ENCODE data around the gene ANKRD36B.
"Not testable (repeated sequence)": the region's sequence is repeated elsewhere in the genome, so short reads cannot be mapped to it uniquely, and the experiment has no call there.

The ANKRD36B gene

DNA sequence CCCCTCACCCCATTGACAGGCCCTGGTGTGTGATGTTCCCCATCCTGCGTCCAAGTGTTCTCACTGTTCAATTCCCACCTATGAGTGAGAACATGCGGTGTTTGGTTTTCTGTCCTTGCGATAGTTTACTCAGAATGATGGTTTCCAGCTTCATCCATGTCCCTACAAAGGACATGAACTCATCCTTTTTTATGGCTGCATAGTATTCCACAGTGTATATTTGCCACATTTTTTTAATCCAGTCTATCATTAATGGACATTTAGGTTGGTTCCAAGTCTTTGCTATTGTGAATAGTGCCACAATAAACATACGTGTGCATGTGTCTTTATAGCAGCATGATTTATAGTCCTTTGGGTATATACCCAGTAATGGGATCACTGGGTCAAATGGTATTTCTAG, 6.5 kb upstream of the ANKRD36B start:
- H3K36me3 ChIP-seq, H4K20me1 ChIP-seq, H3K27ac ChIP-seq, H3K4me2 ChIP-seq, H3K9me3 ChIP-seq, H3K4me1 ChIP-seq, H3K9ac ChIP-seq, H3K27me3 ChIP-seq, H3K4me3 ChIP-seq: not testable (repeated sequence)

DNA sequence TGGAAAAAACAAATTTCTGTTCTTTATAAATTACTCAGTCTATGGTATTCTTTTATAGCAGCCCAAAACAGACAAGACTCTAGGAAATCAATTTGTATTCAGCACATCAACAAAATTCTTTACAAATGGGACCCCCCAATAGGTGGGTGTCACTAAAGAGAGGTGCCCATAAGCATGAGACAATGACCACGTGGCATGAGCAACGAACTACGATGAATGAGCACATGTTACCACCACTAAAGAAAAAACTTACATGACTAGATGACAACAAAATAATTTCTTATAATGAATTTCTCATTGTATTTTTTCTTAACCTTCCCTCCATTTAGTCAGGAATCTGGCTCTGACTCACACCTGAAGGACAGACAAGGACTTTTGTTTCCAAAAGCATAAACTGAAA, 3.8 kb upstream of the ANKRD36B start:
- not testable (repeated sequence) for H3K4me2 ChIP-seq, H3K4me1 ChIP-seq, H3K9me3 ChIP-seq, H3K27ac ChIP-seq, H3K9ac ChIP-seq, H3K36me3 ChIP-seq, H3K27me3 ChIP-seq, H3K4me3 ChIP-seq, H4K20me1 ChIP-seq

DNA sequence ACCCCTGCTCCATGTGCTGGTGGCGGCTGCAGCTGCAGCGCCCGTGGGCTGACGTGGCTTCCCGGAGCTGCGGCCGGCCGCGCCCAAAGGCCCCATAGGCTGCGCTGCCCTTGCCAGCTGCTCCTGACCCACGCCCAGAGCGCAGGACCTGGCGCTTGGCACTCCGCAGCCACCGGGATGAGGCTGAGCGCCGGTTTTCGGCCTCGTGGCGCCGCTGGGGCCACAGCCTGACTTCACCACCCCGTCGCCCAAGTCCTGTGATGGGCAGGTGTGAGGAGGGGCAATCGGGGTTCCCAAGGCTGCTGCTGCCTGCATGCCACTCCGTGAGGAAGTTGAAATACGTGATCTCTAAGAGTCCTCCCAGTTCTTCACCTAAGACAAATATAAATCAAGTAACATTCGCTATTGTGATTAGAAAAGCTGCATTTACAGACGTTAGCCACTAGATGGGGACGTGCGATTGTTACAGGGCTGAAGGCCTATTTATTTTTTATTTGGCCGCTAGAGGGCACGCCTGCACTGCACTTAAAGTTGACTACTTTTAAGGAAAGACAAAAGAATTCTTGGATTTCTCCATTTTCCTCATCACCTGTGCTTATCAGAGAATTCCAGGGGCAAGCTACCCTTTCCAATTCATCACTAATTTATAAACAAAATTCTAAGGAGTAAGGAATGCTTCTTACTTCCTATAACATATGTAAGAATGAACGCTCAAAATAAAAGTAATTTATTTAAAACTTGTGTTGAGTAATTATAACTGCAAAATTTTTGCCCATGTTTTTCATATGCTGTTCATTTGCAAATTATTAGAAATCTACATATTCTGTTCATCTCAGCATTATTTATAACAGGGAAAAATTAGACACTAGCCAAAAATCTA, 1.1 kb upstream of the ANKRD36B start:
- peak overlapping the region; percentile 73 for H3K4me3 ChIP-seq
- H3K27me3 ChIP-seq, H3K4me1 ChIP-seq, H4K20me1 ChIP-seq, H3K9me3 ChIP-seq, H3K36me3 ChIP-seq: not testable (repeated sequence)
- H3K4me2 ChIP-seq, result peak overlapping the region; percentile 94
- peak overlapping the region; percentile 85 for H3K9ac ChIP-seq
- peak overlapping the region; percentile 91 for H3K27ac ChIP-seq

DNA sequence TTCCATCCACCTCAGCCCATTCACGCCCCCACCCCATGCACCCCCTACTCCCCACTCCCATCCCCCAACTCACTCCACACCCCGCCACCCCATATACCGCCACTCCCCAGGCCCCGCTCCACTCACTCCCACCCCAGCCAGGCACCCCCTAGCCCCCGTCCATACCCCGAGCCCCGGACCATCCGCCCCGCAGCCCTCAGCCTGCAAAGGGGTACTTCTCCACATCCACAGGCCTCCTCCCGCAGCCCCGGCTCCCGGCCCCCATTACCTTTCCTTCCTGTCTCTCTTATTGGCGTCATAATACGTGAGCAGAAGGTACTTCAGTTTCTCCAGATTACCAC, 450 bp downstream of the ANKRD36B start:
- Histone ChIP-seq H3K27ac (peak overlapping the region; percentile 73), H3K9ac (peak overlapping the region; percentile 78)

DNA sequence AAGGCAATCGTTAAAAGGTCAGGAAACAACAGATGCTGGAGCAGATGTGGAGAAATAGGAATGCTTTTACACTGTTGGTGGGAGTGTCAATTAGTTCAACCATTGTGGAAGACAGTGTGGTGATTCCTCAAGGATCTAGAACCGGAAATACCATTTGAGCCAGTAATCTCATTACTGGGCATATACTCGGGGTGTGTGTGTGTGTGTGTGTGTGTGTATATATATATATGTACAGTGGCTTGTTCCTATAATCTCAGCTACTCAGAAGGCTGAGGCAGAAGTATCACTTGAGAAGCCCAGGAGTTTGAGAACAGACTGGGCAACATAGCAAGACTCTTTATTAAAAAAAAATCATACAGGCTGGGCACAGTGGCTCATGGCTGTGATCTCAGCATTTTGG, 24.0 kb downstream of the ANKRD36B start:
- H3K27ac ChIP-seq, H3K27me3 ChIP-seq, H4K20me1 ChIP-seq, H3K9ac ChIP-seq, H3K4me3 ChIP-seq, H3K9me3 ChIP-seq, H3K4me1 ChIP-seq, H3K36me3 ChIP-seq, H3K4me2 ChIP-seq: not testable (repeated sequence)

More for the DNA sequence above, 450 bp downstream of the ANKRD36B start:
- not testable (repeated sequence) for H3K27me3 ChIP-seq, H3K36me3 ChIP-seq, H4K20me1 ChIP-seq, H3K4me1 ChIP-seq, H3K9me3 ChIP-seq
- H3K4me2 ChIP-seq, result peak overlapping the region; percentile 52
- peak overlapping the region; percentile 73 for H3K4me3 ChIP-seq

DNA sequence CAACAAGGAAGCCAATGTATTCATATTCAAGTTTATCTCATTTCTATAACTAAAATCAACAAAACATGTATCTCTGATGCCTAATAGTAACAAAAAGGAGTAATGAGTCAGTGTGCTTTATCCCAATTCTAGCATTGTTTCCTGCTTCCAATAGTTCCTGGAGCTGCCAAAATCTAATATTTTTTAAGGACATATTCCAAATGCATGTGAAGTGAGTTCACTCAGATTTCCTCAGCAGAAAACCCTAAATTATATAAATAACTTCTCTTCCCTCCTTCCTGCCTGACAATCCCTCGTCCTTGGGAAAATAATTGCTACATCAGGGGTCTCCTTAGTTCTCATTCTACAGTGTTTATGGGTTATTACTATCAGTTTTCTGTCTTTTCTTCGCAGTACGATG, 37.3 kb downstream of the ANKRD36B start:
- not testable (repeated sequence) for H3K4me2 ChIP-seq, H3K27ac ChIP-seq, H3K4me3 ChIP-seq, H3K9me3 ChIP-seq, H3K4me1 ChIP-seq, H3K27me3 ChIP-seq, H3K9ac ChIP-seq, H4K20me1 ChIP-seq
- H3K36me3 ChIP-seq, result peaks cover 69% of the 10 kb centered on the region

DNA sequence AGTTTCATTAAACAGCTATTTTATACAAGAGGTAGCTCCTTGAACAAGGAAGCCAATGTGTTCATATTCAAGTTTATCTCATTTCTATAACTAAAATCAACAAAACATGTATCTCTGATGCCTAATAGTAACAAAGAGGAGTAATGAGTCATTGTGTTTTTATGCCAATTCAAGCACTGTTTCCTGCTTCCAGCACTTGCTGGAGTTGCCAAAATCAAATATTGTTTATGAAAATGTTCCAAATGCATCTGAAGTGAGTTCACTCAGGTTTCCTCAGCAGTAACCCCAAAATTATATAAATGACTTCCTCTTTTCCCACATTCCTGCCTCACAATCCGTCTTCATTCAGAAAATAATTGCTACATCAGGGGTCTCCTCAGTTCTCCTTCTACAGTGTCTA, 39.2 kb downstream of the ANKRD36B start:
- H3K4me2 ChIP-seq, H4K20me1 ChIP-seq, H3K9ac ChIP-seq, H3K27ac ChIP-seq, H3K9me3 ChIP-seq, H3K27me3 ChIP-seq, H3K4me3 ChIP-seq, H3K4me1 ChIP-seq: not testable (repeated sequence)
- H3K36me3 ChIP-seq, result peaks cover 76% of the 10 kb centered on the region

DNA sequence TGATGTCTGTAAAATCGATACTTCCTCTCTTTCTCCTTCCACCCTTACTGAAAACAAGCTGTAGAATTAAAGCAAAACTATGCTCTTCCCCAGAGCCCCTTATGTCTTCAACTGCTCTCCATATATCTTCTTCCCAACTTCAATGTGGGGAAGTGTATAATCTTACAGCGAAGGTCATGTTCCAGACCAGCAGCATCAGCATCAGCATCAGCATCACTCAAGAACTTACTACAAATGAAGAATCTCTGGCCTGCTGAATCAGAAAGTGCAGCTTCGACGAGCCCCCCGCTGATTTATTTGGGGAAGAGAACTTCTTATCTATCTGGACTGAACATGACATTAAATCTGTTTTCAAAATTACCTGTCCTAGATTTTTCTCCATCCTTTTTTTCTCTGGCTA, 40.6 kb downstream of the ANKRD36B start:
- not testable (repeated sequence) for H3K4me2 ChIP-seq, H3K27ac ChIP-seq, H3K4me1 ChIP-seq, H3K9me3 ChIP-seq, H4K20me1 ChIP-seq, H3K9ac ChIP-seq, H3K4me3 ChIP-seq, H3K27me3 ChIP-seq
- H3K36me3 ChIP-seq, result peaks cover 72% of the 10 kb centered on the region

DNA sequence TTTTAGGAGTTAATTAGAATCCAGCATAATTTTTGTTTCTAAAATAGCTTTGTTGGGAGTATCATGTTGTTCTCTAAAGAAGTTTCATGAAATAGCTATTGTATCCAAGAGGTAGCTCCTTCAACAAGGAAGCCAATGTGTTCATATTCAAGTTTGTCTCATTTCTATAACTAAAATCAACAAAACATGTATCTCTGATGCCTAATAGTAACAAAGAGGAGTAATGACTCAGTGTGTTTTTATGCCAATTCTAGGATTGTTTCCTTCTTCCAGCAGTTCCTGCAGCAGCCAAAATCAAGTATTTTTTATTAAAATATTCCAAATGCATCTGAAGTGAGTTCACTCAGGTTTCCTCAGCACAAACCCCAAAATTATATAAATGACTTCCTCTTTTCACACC, 41.1 kb downstream of the ANKRD36B start:
- H3K36me3 ChIP-seq, result peaks cover 69% of the 10 kb centered on the region
- not testable (repeated sequence) for H3K27ac ChIP-seq, H3K9me3 ChIP-seq, H3K4me2 ChIP-seq, H3K27me3 ChIP-seq, H3K4me1 ChIP-seq, H4K20me1 ChIP-seq, H3K9ac ChIP-seq, H3K4me3 ChIP-seq

DNA sequence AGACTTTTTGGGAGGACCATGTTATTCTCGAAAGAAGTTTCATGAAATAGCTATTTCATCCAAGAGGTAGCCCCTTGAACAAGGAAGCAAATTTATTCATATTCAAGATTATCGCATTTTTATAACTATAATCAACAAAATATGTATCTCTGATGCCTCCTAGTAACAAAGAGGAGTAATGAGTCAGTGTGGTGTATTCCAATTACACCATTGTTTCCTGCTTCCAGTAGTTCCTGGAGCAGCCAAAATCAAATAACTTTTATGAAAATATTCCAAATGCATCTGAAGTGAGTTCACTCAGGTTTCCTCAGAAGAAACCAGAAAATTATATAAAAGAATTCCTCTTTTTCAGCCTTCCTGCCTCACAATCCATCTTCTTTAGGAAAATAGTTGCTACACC, 43.0 kb downstream of the ANKRD36B start:
- TF ChIP-seq Cebpa-rat (IDR thresholded peaks at IDR 0.05), result no peak
- Histone ChIP-seq H3K4me2 (no peak overlapping the region), H3K4me3 (no peak overlapping the region), H3K9me3 (no peaks in the 10 kb centered on the region), H3K9ac (no peak overlapping the region), H3K4me1 (no peaks in the 10 kb centered on the region), H3K27me3 (no peaks in the 10 kb centered on the region), H3K27ac (no peak overlapping the region), H4K20me1 (no peaks in the 10 kb centered on the region), H3K36me3 (peaks cover 52% of the 10 kb centered on the region)

DNA sequence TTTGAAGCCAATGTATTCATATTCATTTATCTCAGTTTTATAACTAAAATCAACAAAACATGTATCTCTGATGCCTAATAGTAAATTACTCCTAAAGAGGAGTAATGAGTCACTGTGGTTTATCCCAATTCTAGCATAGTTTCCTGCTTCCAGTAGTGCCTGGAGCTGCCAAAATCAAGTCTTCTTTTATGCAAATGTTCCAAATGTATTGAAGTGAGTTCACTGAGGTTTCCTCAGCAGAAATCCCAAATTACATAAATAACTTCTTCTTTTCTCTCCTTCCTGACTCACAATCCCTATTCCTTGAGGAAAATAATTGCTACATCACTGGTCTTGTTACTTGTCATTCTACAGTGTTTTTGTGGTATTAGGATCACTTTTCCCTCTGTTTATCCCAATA, 44.8 kb downstream of the ANKRD36B start:
- not testable (repeated sequence) for H3K9ac ChIP-seq, H4K20me1 ChIP-seq, H3K27me3 ChIP-seq, H3K9me3 ChIP-seq, H3K4me2 ChIP-seq, H3K27ac ChIP-seq, H3K4me1 ChIP-seq, H3K4me3 ChIP-seq
- H3K36me3 ChIP-seq, result peaks cover 46% of the 10 kb centered on the region

DNA sequence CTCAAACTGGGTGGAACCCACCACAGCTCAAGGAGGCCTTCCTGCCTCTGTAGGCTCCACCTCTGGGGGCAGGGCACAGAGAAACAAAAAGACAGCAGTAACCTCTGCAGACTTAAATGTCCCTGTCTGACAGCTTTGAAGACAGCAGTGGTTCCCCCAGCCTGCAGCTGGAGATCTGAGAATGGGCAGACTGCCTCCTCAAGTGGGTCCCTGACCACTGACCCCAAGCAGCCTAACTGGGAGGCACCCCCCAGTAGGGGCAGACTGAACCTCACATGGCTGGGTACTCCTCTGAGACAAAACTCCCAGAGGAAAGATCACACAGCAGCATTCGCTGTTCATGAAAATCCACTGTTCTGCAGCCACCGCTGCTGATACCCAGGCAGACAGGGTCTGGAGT, 63.8 kb downstream of the ANKRD36B start:
- not testable (repeated sequence) for H3K27ac ChIP-seq, H3K4me2 ChIP-seq, H3K27me3 ChIP-seq, H3K9ac ChIP-seq, H3K4me1 ChIP-seq, H3K4me3 ChIP-seq, H4K20me1 ChIP-seq
- Histone ChIP-seq H3K9me3 (peaks cover 31% of the 10 kb centered on the region), H3K36me3 (peaks cover 30% of the 10 kb centered on the region)

DNA sequence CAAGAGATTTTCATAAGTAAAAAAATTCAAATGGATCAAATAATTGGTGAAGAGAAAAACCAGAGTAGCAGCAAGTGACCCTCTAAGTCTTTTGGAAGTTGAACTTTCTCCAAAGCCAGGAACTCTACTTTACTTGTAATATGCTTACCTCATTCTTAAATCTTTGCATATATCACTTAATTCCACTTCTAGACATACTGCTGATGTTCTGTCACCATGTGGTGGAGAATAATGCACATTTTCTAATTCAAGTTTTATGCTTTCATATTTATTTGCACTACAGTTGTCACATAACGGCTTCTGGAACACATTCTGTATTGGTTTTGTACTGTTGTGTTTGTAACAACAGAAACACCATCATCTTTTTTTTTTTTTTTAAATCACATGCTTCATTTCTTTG, 65.9 kb downstream of the ANKRD36B start:
- H3K4me2 ChIP-seq, H3K27ac ChIP-seq, H4K20me1 ChIP-seq, H3K4me1 ChIP-seq, H3K4me3 ChIP-seq, H3K9ac ChIP-seq, H3K27me3 ChIP-seq: not testable (repeated sequence)
- Histone ChIP-seq H3K36me3 (peaks cover 26% of the 10 kb centered on the region), H3K9me3 (peaks cover 26% of the 10 kb centered on the region)

DNA sequence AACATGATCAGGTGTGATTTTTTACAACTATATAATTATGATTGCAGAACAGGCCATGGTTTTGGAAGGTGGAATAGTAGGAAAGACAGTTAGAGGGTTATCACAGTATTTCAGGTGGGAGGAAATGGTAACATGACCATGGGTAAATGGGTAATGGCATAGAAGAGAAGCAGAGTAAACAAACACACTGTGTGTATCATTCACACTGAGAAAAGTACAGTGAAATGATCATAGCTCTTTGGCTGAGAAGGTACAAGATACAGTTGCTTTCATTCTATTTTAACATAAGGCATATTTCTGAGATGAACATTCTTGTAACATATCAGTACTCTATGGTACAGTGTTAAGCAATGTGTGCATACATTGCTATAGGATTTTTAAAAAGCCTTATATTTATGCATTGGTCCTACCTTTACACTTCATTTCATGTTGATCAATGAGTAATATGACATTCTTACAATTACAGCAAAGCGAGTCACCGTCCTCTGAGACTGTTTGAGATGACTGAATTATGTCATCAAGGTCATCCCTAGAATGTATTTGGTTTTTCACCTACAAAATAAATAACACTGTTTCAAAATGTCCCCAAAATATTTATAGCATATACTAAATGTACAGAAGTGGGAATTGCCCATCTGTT, 66.6 kb downstream of the ANKRD36B start:
- H3K4me3 ChIP-seq, H3K4me1 ChIP-seq, H4K20me1 ChIP-seq, H3K9ac ChIP-seq, H3K27me3 ChIP-seq, H3K27ac ChIP-seq, H3K4me2 ChIP-seq: not testable (repeated sequence)
- Histone ChIP-seq H3K36me3 (peaks cover 26% of the 10 kb centered on the region), H3K9me3 (peaks cover 26% of the 10 kb centered on the region)

DNA sequence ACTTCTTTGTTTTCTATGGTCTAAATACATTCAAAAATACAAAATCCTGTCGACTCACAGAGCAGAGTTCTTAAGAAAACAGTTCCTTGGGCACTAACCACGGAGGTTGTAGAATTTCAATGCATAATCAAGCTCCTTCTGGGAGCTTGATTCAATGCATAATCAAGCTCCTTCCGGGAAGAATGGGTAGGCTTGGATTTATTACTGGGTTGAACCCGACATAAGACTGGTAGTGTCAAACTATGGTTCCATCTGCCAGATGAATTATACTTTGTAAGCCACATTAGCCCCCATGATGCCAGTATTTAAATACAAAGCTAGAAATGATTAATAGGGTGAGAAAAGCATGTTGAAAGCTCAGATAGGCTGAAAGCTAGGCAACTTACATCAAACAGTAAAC, 94.0 kb downstream of the ANKRD36B start:
- not testable (repeated sequence) for H4K20me1 ChIP-seq, H3K27ac ChIP-seq, H3K4me3 ChIP-seq, H3K36me3 ChIP-seq, H3K9ac ChIP-seq, H3K9me3 ChIP-seq, H3K4me1 ChIP-seq, H3K27me3 ChIP-seq, H3K4me2 ChIP-seq

Measured in BLaER1 (cell line).